ENCODE data around the gene HAGHL.

DNA sequence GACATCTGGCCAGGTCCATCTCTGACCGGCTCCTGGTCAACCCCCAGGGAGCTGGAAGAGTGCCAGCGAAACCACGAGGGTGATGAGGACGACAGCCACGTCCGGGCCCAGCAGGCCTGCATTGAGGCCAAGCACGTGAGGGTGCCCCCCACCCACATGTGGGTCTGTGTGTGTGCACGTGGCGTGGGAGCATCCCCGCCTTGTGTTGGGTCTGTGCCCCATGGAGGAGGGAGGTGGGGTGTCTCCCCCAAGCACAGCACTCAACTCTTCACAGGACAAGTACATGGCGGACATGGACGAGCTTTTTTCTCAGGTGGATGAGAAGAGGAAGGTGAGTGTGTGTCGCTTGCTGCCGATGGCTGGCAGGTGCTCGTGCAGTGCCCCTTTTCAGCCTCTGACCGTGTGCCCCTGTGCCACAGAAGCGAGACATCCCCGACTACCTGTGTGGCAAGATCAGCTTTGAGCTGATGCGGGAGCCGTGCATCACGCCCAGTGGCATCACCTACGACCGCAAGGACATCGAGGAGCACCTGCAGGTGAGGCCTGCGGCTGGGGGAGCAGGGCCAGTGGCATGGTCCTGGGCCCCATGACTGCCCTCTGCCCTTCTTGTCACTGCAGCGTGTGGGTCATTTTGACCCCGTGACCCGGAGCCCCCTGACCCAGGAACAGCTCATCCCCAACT is 45.0 kb upstream of the HAGHL start:
- TF ChIP-seq, protein P1, sequence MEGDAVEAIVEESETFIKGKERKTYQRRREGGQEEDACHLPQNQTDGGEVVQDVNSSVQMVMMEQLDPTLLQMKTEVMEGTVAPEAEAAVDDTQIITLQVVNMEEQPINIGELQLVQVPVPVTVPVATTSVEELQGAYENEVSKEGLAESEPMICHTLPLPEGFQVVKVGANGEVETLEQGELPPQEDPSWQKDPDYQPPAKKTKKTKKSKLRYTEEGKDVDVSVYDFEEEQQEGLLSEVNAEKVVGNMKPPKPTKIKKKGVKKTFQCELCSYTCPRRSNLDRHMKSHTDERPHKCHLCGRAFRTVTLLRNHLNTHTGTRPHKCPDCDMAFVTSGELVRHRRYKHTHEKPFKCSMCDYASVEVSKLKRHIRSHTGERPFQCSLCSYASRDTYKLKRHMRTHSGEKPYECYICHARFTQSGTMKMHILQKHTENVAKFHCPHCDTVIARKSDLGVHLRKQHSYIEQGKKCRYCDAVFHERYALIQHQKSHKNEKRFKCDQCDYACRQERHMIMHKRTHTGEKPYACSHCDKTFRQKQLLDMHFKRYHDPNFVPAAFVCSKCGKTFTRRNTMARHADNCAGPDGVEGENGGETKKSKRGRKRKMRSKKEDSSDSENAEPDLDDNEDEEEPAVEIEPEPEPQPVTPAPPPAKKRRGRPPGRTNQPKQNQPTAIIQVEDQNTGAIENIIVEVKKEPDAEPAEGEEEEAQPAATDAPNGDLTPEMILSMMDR (IDR thresholded peaks at IDR 0.05; ENCODE audit: low read length): no peak
- no peak for TF ChIP-seq EZH2 (IDR thresholded peaks at IDR 0.05; ENCODE audit: borderline replicate concordance, low read length)

All from OCI-LY1 (cell line).